ENCODE measurements around the gene MTHFD2.

The MTHFD2 gene

GRCh38 chr2:74235041-74235440 lies 36.6 kb downstream of the MTHFD2 start:
- TF ChIP-seq EZH2phosphoT487 (IDR thresholded peaks at IDR 0.05; ENCODE audit: borderline replicate concordance, low read length) = no peak
- TF ChIP-seq CTCF (IDR thresholded peaks at IDR 0.05; ENCODE audit: low read depth, low read length, poor library complexity, severe bottlenecking) = no peak

DNA sequence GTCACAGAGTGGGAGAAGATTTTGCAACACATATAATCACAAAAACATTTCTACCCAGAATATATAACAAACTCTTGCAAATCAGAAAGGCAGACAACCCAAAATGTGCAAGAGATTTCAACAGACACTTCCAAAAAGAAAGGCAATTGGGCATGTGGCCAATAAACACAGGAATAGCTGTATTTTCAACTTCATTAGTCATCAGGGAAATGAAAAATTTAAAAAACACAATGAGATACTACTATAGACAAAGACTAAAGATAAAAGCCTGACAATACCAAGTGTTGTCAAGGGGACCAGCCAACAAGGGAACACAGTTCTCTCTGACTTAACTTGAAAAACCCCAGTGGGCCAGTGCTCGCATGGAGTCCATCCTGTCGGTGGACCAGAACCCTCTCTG lies 40.5 kb downstream of the MTHFD2 start:
- Histone ChIP-seq H3K27ac (ENCODE audit: low read depth, low read length) (no peak overlapping the region), H4K20me1 (ENCODE audit: control insufficient read depth, insufficient read depth, low read depth, low read length) (no peaks in the 10 kb centered on the region), H3K4me3 (ENCODE audit: low read length) (no peak overlapping the region), H3K4me2 (ENCODE audit: low read length) (no peak overlapping the region), H3F3A (ENCODE audit: control insufficient read depth, insufficient read depth) (no peaks in the 10 kb centered on the region), H3K4me1 (ENCODE audit: control insufficient read depth, low read length) (no peaks in the 10 kb centered on the region), H3K27me3 (ENCODE audit: control insufficient read depth, low read length) (peaks cover 7% of the 10 kb centered on the region; the same call in 1 of the 2 replicates), H3K9me3 (ENCODE audit: control insufficient read depth, insufficient read depth, low read length) (no peaks in the 10 kb centered on the region), H3K9me2 (replicated peaks; ENCODE audit: control insufficient read depth, low read length) (no peaks in the 10 kb centered on the region), H3K79me2 (ENCODE audit: control insufficient read depth, low read length) (no peaks in the 10 kb centered on the region), H3K36me3 (ENCODE audit: control insufficient read depth, low read length) (no peaks in the 10 kb centered on the region)
- TF ChIP-seq CTCF (IDR thresholded peaks at IDR 0.05; ENCODE audit: low read depth, low read length, poor library complexity, severe bottlenecking) = no peak
- TF ChIP-seq EZH2phosphoT487 (IDR thresholded peaks at IDR 0.05; ENCODE audit: borderline replicate concordance, low read length) = no peak

More at GRCh38 chr2:74235041-74235440, 36.6 kb downstream of the MTHFD2 start:
- Histone ChIP-seq H3K4me2 (ENCODE audit: low read length) (no peak overlapping the region), H3K4me1 (ENCODE audit: control insufficient read depth, low read length) (no peaks in the 10 kb centered on the region), H3K36me3 (ENCODE audit: control insufficient read depth, low read length) (no peaks in the 10 kb centered on the region), H3K4me3 (ENCODE audit: low read length) (no peak overlapping the region), H3K27me3 (ENCODE audit: control insufficient read depth, low read length) (peaks cover 7% of the 10 kb centered on the region; the same call in 1 of the 2 replicates), H3K79me2 (ENCODE audit: control insufficient read depth, low read length) (no peaks in the 10 kb centered on the region), H3F3A (ENCODE audit: control insufficient read depth, insufficient read depth) (no peaks in the 10 kb centered on the region), H3K9me3 (ENCODE audit: control insufficient read depth, insufficient read depth, low read length) (no peaks in the 10 kb centered on the region), H3K9me2 (replicated peaks; ENCODE audit: control insufficient read depth, low read length) (no peaks in the 10 kb centered on the region), H3K27ac (ENCODE audit: low read depth, low read length) (no peak overlapping the region), H4K20me1 (ENCODE audit: control insufficient read depth, insufficient read depth, low read depth, low read length) (no peaks in the 10 kb centered on the region)

- TF ChIP-seq CTCF (IDR thresholded peaks at IDR 0.05; ENCODE audit: low read depth, low read length, poor library complexity, severe bottlenecking) (no peak), EZH2phosphoT487 (IDR thresholded peaks at IDR 0.05; ENCODE audit: borderline replicate concordance, low read length) (no peak)
Measured at GRCh38 chr2:74239346-74239745, 40.9 kb downstream of the MTHFD2 start.

More at GRCh38 chr2:74239346-74239745, 40.9 kb downstream of the MTHFD2 start:
- Histone ChIP-seq H3K27me3 (ENCODE audit: control insufficient read depth, low read length) (peaks cover 7% of the 10 kb centered on the region; the same call in 1 of the 2 replicates), H3K9me2 (replicated peaks; ENCODE audit: control insufficient read depth, low read length) (no peaks in the 10 kb centered on the region), H3F3A (ENCODE audit: control insufficient read depth, insufficient read depth) (no peaks in the 10 kb centered on the region), H3K27ac (ENCODE audit: low read depth, low read length) (no peak overlapping the region), H3K9me3 (ENCODE audit: control insufficient read depth, insufficient read depth, low read length) (no peaks in the 10 kb centered on the region), H4K20me1 (ENCODE audit: control insufficient read depth, insufficient read depth, low read depth, low read length) (no peaks in the 10 kb centered on the region), H3K4me3 (ENCODE audit: low read length) (no peak overlapping the region), H3K4me2 (ENCODE audit: low read length) (no peak overlapping the region), H3K36me3 (ENCODE audit: control insufficient read depth, low read length) (no peaks in the 10 kb centered on the region), H3K79me2 (ENCODE audit: control insufficient read depth, low read length) (no peaks in the 10 kb centered on the region), H3K4me1 (ENCODE audit: control insufficient read depth, low read length) (no peaks in the 10 kb centered on the region)

Data from DOHH2 (cell line).